ENCODE data around the gene GRAMD1A. TPM values are rescaled to one million over a fixed set of nuclear protein-coding genes. Genes with fewer than 3 reads are reported as not detected.

Gene GRAMD1A
- total RNA-seq, 1 experiment from 2014 or later = 125 TPM

DNA sequence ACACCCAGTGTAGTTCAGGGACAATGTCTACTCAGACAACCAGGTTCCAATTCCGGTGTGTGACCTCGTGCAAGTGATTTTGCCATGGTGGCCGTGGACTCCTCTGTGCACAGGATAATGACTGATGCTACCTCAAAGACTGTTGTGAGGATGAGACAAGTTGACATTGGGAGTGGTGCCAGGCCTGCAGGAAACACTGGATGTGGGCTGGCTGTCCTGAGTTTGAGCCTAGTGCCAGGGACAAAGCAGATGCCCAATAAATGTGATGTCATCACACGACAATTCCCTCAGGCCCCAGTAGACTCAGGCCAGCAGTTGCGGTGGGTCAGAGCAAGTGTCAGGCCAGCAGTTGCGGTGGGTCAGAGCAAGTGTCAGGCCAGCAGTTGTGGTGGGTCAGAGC is 24.0 kb downstream of the GRAMD1A start:
- H2BK12ac ChIP-seq (ENCODE audit: insufficient read length, low read depth, low read length) = no peak overlapping the region
- H2BK20ac ChIP-seq (ENCODE audit: low read depth, low read length, poor library complexity, severe bottlenecking) = no peak overlapping the region
- no peak overlapping the region for H3K4ac ChIP-seq (ENCODE audit: low read depth, low read length)
- no peak overlapping the region for H2AFZ ChIP-seq (ENCODE audit: low read length)
- no peak overlapping the region for H3K14ac ChIP-seq (ENCODE audit: insufficient read depth, low read length)
- H3K9ac ChIP-seq (ENCODE audit: extremely low read depth, insufficient read length, low read length) = no peak overlapping the region
- H3K18ac ChIP-seq (ENCODE audit: insufficient read length, low read depth, low read length) = no peak overlapping the region
- no peak overlapping the region for H4K8ac ChIP-seq (replicated peaks; ENCODE audit: insufficient read length, low read depth, low read length)
- DNase-seq = no peak
- Mint-ChIP-seq H3K27ac (no peak overlapping the region; a peak in 2 of 7 replicates), H3K36me3 (ENCODE audit: insufficient read depth in 1 of 3, low read depth in 3 of 3) (peaks cover 48 to 90% (median 80%) of the 10 kb centered on the region in 3 experiments), H3K9me3 (no peaks in the 10 kb centered on the region; a peak in 1 of 5 replicates), H3K4me1 (peaks cover 4 to 7% of the 10 kb centered on the region in 2 experiments; a peak in 3 of 4 replicates), H3K4me3 (no peak overlapping the region), H3K27me3 (ENCODE audit: low read depth) (peaks cover 10% of the 10 kb centered on the region)
- H4K20me1 ChIP-seq (ENCODE audit: control insufficient read depth, insufficient read depth, insufficient read length) = no peaks in the 10 kb centered on the region
- no peaks in the 10 kb centered on the region for H3K27me3 ChIP-seq (ENCODE audit: insufficient read depth, low read length)
- H4K91ac ChIP-seq (ENCODE audit: insufficient read length, low read depth, low read length) = no peak overlapping the region
- no peaks in the 10 kb centered on the region for H3K9me3 ChIP-seq (ENCODE audit: control insufficient read depth, low read depth, low read length)
- no peak overlapping the region for H2AK5ac ChIP-seq (ENCODE audit: insufficient read length, low read length)
- no peak overlapping the region for H3K4me2 ChIP-seq (ENCODE audit: insufficient read depth, insufficient read length, low read length)
- H2BK15ac ChIP-seq (ENCODE audit: low read depth, low read length) = no peak overlapping the region
- H3T11ph ChIP-seq (ENCODE audit: low read length) = no peak overlapping the region
- no peaks in the 10 kb centered on the region for H3K23me2 ChIP-seq (ENCODE audit: insufficient read length, low read depth, low read length, poor library complexity, severe bottlenecking)
- TF ChIP-seq, protein P1, sequence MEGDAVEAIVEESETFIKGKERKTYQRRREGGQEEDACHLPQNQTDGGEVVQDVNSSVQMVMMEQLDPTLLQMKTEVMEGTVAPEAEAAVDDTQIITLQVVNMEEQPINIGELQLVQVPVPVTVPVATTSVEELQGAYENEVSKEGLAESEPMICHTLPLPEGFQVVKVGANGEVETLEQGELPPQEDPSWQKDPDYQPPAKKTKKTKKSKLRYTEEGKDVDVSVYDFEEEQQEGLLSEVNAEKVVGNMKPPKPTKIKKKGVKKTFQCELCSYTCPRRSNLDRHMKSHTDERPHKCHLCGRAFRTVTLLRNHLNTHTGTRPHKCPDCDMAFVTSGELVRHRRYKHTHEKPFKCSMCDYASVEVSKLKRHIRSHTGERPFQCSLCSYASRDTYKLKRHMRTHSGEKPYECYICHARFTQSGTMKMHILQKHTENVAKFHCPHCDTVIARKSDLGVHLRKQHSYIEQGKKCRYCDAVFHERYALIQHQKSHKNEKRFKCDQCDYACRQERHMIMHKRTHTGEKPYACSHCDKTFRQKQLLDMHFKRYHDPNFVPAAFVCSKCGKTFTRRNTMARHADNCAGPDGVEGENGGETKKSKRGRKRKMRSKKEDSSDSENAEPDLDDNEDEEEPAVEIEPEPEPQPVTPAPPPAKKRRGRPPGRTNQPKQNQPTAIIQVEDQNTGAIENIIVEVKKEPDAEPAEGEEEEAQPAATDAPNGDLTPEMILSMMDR (conservative IDR thresholded peaks at IDR 0.05) = no peak
- H3K23ac ChIP-seq (ENCODE audit: insufficient read length, low read depth, low read length) = no peak overlapping the region
- H3K79me2 ChIP-seq (ENCODE audit: insufficient read depth, low read length) = no peaks in the 10 kb centered on the region
- H3K27ac ChIP-seq (ENCODE audit: insufficient read length, low read depth, low read length) = no peak overlapping the region
- no peaks in the 10 kb centered on the region for H3K4me1 ChIP-seq (ENCODE audit: insufficient read depth, low read length)
- no peak overlapping the region for H2BK5ac ChIP-seq (ENCODE audit: insufficient read length, low read length)
- H3K56ac ChIP-seq (ENCODE audit: insufficient read length, low read depth, low read length) = no peak overlapping the region
- no peak overlapping the region for H2BK120ac ChIP-seq (ENCODE audit: low read depth, low read length, poor library complexity, severe bottlenecking)
- WGBS (ENCODE audit: extremely low coverage, insufficient read length, low lambda C conversion rate) = no CpG with 5 or more reads among the region's 6 CpGs
- no peaks in the 10 kb centered on the region for H3K79me1 ChIP-seq (ENCODE audit: insufficient read depth, low read depth, low read length, poor library complexity, severe bottlenecking)
- H4K5ac ChIP-seq (ENCODE audit: insufficient read length, low read depth, low read length) = no peak overlapping the region
